Kasumi-1 (cell line): ENCODE measurements around the gene AHDC1.

ENCODE experiments used
- DNase-seq, 2 experiments: peaks; one replicate each; lab custom pipeline; 2025; lab: John Stamatoyannopoulos, UW

AHDC1 gene

GRCh38 chr1:27614043-27614624 lies 10.2 kb upstream of the AHDC1 start:
- no peak for DNase-seq

- DNase-seq: no peak
Measured at GRCh38 chr1:27612718-27613117, 8.8 kb upstream of the AHDC1 start.

- DNase-seq: no peak
Measured at GRCh38 chr1:27611450-27611849, 7.5 kb upstream of the AHDC1 start.

- DNase-seq: no peak
Measured at GRCh38 chr1:27609618-27610240, 5.8 kb upstream of the AHDC1 start.

- no peak for DNase-seq
Measured at GRCh38 chr1:27609210-27609555, 5.2 kb upstream of the AHDC1 start.

- DNase-seq: peak; percentile 44 to 56
Measured at GRCh38 chr1:27607239-27607804, 3.4 kb upstream of the AHDC1 start.

- DNase-seq: peak; percentile 25 to 31
Measured at GRCh38 chr1:27606708-27607238, 2.8 kb upstream of the AHDC1 start.

- DNase-seq: peak; percentile 68 to 70
Measured at GRCh38 chr1:27605796-27606707, 2.1 kb upstream of the AHDC1 start.

- no peak for DNase-seq
Measured at GRCh38 chr1:27605300-27605766, 1.4 kb upstream of the AHDC1 start.

GRCh38 chr1:27604579-27605299 lies 795 bp upstream of the AHDC1 start:
- DNase-seq: no peak

GRCh38 chr1:27603309-27603680 lies 649 bp downstream of the AHDC1 start:
- no peak for DNase-seq

GRCh38 chr1:27602462-27603308 lies 1.3 kb downstream of the AHDC1 start:
- peak in 1 of 2 experiments; percentile 54 for DNase-seq

GRCh38 chr1:27601771-27602461 lies 2.0 kb downstream of the AHDC1 start:
- peak; percentile 33 to 54 for DNase-seq

GRCh38 chr1:27601321-27601770 lies 2.6 kb downstream of the AHDC1 start:
- DNase-seq: no peak

- DNase-seq: peak; percentile 68 to 74
Measured at GRCh38 chr1:27600498-27601175, 3.3 kb downstream of the AHDC1 start.

GRCh38 chr1:27599605-27600497 lies 4.1 kb downstream of the AHDC1 start:
- DNase-seq: no peak

GRCh38 chr1:27598902-27599528 lies 4.9 kb downstream of the AHDC1 start:
- peak; percentile 90 for DNase-seq

- DNase-seq: no peak
Measured at GRCh38 chr1:27598295-27598687, 5.7 kb downstream of the AHDC1 start.
